Left renal pelvis (tissue), 4 donors: Measurements from ENCODE around the gene DNAAF1. TPM values are rescaled to one million over a fixed set of nuclear protein-coding genes. Genes with fewer than 3 reads are reported as not detected.
"Not testable (repeated sequence)": the region's sequence is repeated elsewhere in the genome, so short reads cannot be mapped to it uniquely, and the experiment has no call there.

ENCODE experiments used
- DNase-seq, 4 donors: peaks; one replicate each; pipeline ENCODE4 v3.0.0-alpha.2; 2013; ENCODE audit warnings: low read depth in 4 of 4, low spot score in 3 of 4
- polyA plus RNA-seq, 4 donors: library from polyadenylated mRNA; unstranded; fragments of 120-200 nt; gene quantifications; one replicate each; pipeline ENCODE4 v1.2.1, GENCODE V29; 2013; ENCODE audit not compliant: insufficient read length in 4 of 4

DNAAF1 gene
- polyA plus RNA-seq, 4 donors: 0.57 to 7.5 (median 4.9) TPM

DNA sequence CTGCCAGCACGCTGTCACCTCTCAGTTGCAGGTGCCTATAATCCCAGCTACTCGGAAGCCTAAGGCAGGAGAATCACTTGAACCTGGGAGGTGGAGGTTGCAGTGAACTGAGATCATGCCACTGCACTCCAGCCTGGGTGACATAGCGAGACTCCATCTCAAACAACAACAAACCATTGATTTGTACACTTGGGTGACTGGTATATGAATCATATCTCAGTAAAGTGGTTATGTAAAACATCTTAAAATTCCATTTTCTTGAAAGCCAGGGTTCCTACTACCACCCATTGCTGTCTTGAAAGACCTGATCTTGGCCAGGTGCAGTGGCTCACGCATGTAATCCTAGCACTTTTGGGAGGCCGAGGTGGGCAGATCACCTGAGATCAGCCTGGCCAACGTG is 60.0 kb downstream of the DNAAF1 start:
- not testable (repeated sequence) for DNase-seq

DNA sequence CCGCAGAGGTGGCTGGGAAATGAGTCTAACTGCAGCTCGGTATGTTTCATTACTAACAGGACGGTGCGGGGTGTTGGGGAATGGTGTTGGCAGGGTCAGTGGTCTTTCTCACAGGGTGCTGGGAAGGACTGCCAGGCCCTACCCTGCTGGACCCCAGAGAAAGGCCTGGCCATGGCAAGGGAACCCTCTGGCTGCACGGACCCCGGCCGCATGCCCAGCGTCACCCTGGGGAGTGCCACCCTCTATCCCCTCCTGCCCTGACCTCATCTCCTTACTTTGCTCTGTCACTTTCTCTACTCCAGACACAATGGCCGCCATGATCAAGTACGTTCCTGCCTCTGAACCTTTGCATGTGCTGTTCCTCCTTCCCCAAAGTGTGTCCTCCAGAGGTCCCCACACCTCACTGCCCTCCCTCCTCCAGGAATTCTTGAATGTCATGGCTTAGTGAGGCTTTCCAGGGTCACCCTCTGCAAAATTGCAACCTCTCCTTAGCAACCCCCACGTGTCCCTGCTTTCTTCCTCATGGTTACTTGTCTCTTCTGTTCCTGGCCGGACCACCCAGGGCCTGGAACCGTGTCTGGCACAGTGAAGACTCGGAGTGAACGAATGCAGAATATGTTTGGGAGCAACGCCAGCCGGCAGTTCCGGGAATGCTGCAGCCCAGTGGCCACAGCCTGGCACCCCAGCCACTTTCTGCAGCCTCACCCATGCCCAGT is 61.0 kb downstream of the DNAAF1 start:
- no peak for DNase-seq

DNA sequence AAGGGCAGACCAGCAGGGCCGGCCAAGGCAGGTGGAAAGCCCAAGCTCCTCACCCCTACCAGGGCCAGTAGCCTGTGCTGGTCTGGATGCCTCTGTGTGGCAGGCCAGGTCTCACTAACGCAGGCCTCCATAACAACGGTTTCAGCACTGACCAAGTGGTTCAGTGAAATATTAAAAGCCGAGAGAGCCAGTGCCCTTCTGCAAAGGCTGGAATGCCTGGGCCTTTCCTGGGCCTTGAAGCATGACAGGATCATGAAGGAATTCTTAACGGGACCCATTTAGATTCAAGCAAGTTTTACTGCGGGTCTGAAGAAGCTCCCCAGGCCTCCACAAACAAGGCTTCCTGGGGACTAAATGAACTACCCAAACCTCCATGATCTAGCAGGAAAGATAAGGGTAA is 62.1 kb downstream of the DNAAF1 start:
- no peak for DNase-seq

DNA sequence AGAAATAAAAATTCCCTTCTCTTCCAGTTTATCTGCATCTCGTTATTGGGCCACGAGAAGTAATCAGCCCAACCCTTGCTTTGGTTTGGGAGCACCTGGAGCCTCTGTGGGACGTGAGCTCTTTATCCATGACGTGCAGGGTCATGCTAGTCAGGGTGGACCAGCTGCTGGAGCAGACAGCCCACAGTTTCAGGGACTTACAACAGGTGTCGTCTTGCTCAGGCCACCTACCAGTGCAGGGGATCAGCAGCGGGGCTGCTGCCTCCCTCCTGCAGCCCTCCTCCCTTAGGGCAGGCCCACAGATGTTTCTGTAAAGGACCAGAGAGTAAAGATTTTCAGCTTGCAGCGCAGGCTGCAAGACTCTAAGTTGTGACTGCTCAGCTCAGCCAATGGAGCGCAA is 62.8 kb downstream of the DNAAF1 start:
- DNase-seq: no peak

DNA sequence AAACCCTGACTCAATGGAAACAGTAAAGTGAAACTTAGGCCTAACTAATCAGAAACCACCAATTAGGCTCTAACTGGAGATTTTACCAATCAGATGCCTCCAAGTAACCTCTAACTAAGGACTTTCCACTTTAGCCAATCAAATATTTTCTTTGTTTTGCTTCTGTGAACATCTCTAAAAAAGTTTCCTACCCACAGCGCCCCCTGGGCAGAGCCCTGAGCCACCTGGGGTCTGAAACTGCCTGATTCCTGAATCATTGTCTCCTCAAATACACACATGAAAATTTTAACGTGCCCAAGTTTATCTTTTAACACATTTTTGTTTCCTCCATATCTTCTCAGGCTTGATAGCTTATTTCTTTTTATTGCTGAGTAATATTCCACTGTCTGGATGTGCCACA is 64.9 kb downstream of the DNAAF1 start:
- no peak for DNase-seq

DNA sequence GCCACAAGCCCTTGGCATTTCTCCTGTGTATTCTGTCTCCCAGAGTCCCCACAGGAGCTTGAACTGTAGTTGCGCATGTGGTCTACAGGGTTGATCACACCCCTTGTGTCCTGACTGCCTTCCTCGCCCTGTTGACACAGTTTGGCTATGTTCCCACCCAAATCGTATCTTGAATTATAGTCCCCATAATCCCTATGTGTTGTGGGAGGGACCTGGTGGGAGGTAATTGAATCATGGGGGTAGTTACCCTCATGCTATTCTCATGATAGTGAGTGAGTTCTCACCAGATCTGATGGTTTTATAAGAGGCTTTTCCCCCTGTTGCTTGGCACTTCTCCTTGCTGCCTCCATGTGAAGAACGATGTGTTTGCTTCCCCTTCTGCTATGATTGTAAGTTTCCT is 67.0 kb downstream of the DNAAF1 start:
- DNase-seq: no peak

DNA sequence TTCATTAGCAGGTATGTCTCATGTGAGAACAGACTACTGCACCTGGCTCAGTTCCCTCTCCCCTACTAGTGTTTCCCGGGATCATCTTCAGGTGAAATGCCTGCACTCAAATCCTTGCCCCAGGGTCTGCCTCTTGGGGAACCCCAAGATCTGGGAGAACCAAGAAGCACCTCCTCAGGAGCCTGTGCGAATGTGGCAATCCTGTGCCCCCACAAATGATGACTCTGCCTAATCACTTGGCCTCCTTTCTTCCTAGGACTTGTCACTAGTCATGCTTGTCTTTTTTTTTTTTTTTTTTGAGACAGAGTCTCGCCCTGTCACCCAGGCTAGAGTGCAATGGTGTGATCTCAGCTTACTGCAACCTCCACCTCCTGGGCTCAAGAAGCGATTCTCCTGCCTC is 67.5 kb downstream of the DNAAF1 start:
- DNase-seq: no peak

DNA sequence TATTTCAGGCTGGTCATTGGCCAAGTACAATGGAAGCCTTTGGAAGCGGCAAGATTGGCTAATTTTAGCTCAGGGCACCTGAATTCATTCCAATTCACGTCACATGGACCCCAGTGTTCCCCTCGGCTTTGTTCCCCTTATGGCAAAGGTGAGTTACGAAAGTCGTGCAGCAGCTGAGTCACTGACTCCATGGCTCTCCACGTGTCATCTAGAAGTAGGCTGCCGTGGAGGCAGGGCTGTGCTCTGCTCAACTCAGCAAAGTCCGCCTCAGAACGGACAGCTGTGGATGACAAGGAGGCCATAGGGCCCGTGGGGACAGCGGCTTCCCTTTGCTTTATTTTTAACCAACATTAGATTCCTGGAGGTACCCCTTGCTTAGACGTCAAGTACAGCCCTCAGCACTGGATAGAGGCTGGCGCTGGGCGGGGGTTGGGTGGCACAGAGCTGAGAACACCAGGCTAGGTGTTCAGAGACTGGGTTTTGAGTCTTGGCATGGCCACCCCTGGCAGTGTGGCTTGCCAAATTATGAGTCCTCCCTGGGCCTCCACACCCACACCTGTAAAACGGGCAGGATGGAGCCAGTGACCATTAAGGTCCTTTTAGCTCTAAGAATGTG is 69.5 kb downstream of the DNAAF1 start:
- no peak for DNase-seq

DNA sequence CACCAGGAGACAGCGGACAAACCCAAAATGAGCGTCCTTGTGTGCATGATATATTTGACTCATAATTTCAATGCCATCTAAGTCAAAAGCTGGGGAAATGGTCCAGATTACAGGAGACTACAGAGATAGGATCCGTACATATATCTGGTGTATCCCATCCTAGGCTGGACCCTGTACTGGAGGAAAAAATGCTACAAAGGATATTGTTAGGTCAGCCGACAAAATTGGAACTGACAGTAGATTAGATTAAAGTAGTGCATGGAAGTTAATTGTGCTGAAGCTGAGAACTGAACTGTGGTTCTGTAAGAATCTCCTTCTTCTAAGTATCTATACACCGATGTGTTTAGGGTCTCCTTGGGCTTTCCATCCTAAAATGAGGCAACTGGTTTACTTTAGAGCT is 70.4 kb downstream of the DNAAF1 start:
- no peak for DNase-seq

DNA sequence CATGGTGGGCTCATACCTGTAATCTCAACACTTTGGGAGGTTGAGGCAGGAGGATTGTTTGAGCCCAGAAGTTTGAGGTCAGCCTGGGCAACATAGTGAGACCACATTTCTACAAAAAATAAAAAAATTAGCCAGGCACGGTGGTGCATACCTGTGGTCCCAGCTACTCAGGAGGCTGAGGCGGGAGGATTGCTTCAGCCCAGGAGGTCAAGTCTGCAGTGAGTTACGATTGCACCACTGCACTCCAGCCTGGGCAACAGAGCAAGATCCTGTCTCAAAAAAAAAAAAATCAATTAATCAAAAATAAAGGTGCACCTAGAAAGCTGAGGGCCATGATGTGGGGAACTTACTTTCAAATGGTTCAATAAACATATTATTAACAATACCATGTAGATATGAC is 71.0 kb downstream of the DNAAF1 start:
- DNase-seq: not testable (repeated sequence)

DNA sequence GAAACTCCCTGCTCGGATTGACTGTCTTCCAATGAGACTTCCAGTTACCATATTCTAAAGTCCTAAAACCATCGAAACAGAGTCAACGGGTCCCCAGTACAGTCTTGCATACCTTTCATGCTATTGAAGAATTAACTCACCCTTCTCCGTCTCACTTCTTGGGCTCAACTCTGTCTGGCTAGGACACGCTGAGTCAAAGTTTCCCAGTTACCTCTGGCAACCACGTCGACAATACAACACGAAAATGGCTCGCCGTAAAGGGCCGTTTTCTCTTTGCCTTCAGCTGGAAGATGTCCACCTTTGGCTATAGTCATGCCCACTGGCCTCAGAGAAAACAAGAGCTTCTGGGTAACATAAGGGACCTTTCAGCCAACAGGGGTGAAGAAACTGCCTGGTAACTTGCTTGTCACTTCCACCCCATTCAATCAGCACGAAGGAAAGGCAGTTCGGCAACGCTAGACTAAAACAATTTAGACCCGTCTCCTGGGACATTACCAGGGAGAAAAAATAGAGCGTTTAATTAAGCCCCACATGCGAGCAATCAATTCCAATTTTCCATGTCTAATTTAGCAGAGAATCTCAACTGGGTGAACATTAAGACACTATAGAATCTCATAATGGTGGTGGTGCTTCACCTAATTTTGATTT is 73.2 kb downstream of the DNAAF1 start:
- DNase-seq: no peak

DNA sequence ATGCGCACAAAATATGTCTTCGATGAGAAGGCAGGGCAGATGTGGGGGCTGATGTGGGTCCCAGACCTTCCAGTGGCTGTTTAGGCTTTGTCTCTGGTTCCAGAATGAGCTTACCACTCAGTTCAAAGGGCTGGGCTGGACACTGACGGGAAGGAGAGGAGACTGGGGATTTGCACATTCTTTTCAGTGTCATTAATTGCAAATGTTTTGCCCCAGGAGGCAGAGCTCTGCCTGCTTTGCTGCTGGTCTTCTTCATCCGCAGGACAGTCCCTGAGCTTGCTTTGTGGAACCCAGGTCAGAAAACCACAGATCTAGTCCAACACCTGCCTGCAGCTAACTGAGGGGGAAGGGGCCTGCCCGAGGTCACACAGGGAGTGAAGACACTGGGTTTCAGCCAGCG is 73.8 kb downstream of the DNAAF1 start:
- no peak for DNase-seq

DNA sequence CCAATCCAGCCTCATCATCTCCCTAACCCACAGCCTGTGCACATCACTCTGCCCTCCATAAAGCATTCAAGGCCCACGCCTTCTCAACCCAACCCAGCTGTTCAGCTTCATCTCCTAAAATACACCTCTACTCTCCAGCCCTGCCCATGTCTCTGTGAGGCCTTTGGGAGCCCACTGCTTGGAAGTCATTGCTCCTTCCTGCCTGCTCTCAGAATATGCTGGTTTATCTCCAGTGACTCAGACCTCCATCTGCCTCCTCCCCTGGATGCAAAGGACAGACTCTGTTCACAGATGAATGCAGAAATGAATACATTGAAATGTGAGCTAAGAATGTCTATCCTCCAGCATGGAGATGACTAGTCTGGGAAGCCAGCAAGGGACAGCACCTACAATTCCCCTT is 75.7 kb downstream of the DNAAF1 start:
- DNase-seq: no peak

DNA sequence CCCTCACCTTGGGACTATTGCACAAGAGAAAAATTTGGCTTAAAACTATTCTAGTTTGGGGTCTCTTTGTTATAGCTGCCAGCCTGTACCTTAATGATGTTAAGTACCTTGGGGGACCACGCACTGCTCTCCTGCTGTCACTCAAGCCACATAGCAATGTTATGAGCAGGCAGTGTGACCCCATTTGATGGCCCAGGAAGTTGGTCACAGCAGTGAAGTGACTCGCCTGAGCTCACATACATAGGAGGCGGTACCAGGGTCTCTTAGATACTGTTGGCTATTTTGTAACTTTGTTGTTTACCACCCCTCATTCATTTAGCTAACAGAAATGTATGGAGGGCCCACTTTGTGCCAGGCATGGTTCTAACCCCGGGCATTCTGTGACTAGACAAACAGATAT is 78.3 kb downstream of the DNAAF1 start:
- DNase-seq: no peak

DNA sequence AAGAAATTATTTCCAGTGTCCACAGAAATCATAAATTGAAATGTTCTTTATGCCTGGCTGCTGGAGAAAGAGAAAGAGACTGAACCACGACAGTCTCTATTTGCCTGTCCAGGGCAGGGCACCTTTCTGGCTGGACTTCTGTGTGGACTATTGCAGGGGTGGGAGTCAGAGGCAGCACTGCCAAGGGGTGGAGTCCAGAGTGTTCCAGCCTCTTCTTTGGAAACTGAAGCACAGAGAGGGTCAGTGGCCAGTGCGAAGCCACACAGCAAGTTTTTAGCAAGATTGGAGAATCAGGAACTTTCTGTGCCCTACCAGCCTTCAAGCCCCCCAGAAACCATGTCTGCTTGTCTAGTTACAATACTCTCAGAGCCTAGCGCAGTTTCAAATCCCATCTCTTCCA is 79.4 kb downstream of the DNAAF1 start:
- DNase-seq: no peak

DNA sequence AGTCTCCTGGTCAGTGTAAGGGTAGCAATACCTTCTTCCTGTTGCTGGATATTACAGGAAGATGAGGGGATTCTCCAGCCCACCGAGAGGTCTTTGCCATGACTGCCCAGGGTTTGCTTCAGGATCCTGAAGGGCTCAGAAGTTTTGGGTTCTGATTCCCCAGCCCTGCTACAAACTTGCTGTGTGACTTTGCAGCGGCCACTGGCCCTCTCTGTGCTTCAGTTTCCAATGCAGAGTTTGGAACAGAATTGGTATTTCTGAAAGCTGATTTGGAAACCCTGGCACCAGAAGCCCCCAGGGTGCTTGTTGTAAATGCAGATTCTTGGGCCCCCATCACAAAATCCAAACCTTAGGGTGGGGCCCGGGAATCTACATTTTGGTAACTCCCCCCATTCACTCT is 80.0 kb downstream of the DNAAF1 start:
- DNase-seq: no peak

DNA sequence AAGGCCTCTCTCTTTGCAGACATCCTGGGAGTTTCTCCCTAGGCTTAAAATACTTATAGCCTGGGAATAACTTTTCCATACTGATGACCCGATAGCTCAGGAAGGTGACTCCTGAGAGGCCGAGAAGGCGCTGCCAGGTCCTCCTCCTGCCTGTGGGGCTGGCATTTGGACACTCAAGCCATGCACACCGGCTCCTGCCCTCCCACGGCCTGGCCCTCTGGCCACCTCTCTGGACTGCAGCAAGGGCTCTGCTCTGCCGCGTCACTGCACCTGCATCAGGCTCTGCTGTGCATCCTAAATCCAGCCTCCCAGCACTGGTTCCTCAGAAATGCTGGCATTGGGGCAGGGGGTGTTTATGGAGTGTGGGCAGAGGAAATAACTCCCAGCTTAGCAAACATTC is 80.5 kb downstream of the DNAAF1 start:
- no peak for DNase-seq

DNA sequence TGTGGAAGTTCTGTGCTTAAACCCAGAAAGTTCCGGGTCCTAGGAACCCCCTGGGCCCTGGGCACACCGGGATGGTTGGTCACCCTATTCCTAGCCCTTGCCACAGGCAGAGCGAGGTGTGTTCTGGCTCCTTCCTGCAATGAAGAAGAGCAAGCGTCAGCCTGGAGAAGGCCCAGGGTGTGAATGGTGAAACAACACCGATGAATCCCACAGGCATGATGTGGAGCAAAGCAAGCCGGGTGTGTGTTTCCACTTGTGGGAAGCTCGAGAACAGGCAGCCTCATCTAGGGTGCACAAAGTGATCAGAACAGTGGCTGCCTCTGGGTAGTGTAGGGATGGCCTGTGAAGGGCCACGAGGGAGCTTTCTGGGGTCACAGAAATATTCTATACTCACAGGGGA is 80.9 kb downstream of the DNAAF1 start:
- DNase-seq: no peak
